HEK293 (cell line): ENCODE results near the gene UPK1A.

ENCODE experiments used
- EGR2 ChIP-seq: fragments of 450-650 bp; formaldehyde crosslinking; IDR thresholded peaks from 2 replicates; pipeline ENCODE4 v1.5.1; 2016; ENCODE audit warnings: low read depth, missing biosample characterization, missing genetic modification characterization
- KLF7 ChIP-seq: fragments of 450-650 bp; formaldehyde crosslinking; IDR thresholded peaks from 2 replicates; pipeline ENCODE4 v1.5.1; 2016; ENCODE audit warnings: missing biosample characterization, missing genetic modification characterization, borderline replicate concordance
- RBAK ChIP-seq: fragments of 450-650 bp; formaldehyde crosslinking; IDR thresholded peaks from 2 replicates; pipeline ENCODE4 v1.5.1; 2016; ENCODE audit warnings: missing biosample characterization, missing genetic modification characterization
- SETDB1 ChIP-seq: IDR thresholded peaks from one replicate; pipeline ENCODE4 v1.6.1; 2017; ENCODE audit warnings: mild to moderate bottlenecking, low read length, moderate library complexity, mixed read lengths; ENCODE audit not compliant: insufficient read length
- SP7 ChIP-seq: fragments of 450-650 bp; formaldehyde crosslinking; IDR thresholded peaks from 2 replicates; pipeline ENCODE4 v1.5.1; 2016; ENCODE audit warnings: missing biosample characterization, missing genetic modification characterization
- ZBTB1 ChIP-seq: fragments of 450-650 bp; formaldehyde crosslinking; IDR thresholded peaks from 2 replicates; pipeline ENCODE4 v1.5.1; 2016; ENCODE audit warnings: missing biosample characterization, missing genetic modification characterization
- ZBTB21 ChIP-seq: fragments of 450-650 bp; formaldehyde crosslinking; IDR thresholded peaks from 2 replicates; pipeline ENCODE4 v1.5.1; 2017; ENCODE audit warnings: missing biosample characterization, missing genetic modification characterization
- ZFP3 ChIP-seq: fragments of 450-650 bp; formaldehyde crosslinking; IDR thresholded peaks from 2 replicates; pipeline ENCODE4 v1.5.1; 2016; ENCODE audit warnings: low read depth, missing biosample characterization, missing genetic modification characterization
- ZNF10 ChIP-seq: fragments of 450-650 bp; formaldehyde crosslinking; IDR thresholded peaks from 2 replicates; pipeline ENCODE4 v1.5.1; 2017; ENCODE audit warnings: missing biosample characterization, missing genetic modification characterization
- ZNF133 ChIP-seq: fragments of 450-650 bp; formaldehyde crosslinking; IDR thresholded peaks from 2 replicates; pipeline ENCODE4 v1.5.1; 2016; ENCODE audit warnings: missing biosample characterization, missing genetic modification characterization
- ZNF155 ChIP-seq: fragments of 450-650 bp; formaldehyde crosslinking; IDR thresholded peaks from 2 replicates; pipeline ENCODE4 v1.5.1; 2016; ENCODE audit warnings: missing biosample characterization, missing genetic modification characterization
- ZNF169 ChIP-seq: fragments of 450-650 bp; formaldehyde crosslinking; IDR thresholded peaks from 2 replicates; pipeline ENCODE4 v1.5.1; 2016; ENCODE audit warnings: missing biosample characterization, missing genetic modification characterization
- ZNF174 ChIP-seq: fragments of 450-650 bp; formaldehyde crosslinking; IDR thresholded peaks from 2 replicates; pipeline ENCODE4 v1.5.0; 2017; ENCODE audit warnings: missing biosample characterization, mild to moderate bottlenecking, missing genetic modification characterization
- ZNF2 ChIP-seq: fragments of 450-650 bp; formaldehyde crosslinking; IDR thresholded peaks from 2 replicates; pipeline ENCODE4 v1.5.1; 2016; ENCODE audit warnings: missing biosample characterization, missing genetic modification characterization
- ZNF211 ChIP-seq: fragments of 450-650 bp; formaldehyde crosslinking; IDR thresholded peaks from 2 replicates; pipeline ENCODE4 v1.5.1; 2016; ENCODE audit warnings: low read depth, missing biosample characterization, missing genetic modification characterization
- ZNF223 ChIP-seq: fragments of 450-650 bp; formaldehyde crosslinking; IDR thresholded peaks from 2 replicates; pipeline ENCODE4 v1.5.1; 2016; ENCODE audit warnings: missing biosample characterization, missing genetic modification characterization
- ZNF24 ChIP-seq: fragments of 450-650 bp; formaldehyde crosslinking; IDR thresholded peaks from 2 replicates; pipeline ENCODE4 v1.5.1; 2016; ENCODE audit warnings: missing biosample characterization, missing genetic modification characterization
- ZNF350 ChIP-seq: fragments of 450-650 bp; formaldehyde crosslinking; IDR thresholded peaks from 2 replicates; pipeline ENCODE4 v1.5.0; 2017; ENCODE audit warnings: missing biosample characterization, mild to moderate bottlenecking, missing genetic modification characterization
- ZNF37A ChIP-seq: fragments of 450-650 bp; IDR thresholded peaks from 2 replicates; pipeline ENCODE4 v1.5.1; 2018; ENCODE audit warnings: missing biosample characterization, missing genetic modification characterization
- ZNF423 ChIP-seq: fragments of 450-650 bp; formaldehyde crosslinking; IDR thresholded peaks from 2 replicates; pipeline ENCODE4 v1.5.1; 2016; ENCODE audit warnings: missing biosample characterization, missing genetic modification characterization
- ZNF426 ChIP-seq: fragments of 450-650 bp; formaldehyde crosslinking; IDR thresholded peaks from 2 replicates; pipeline ENCODE4 v1.5.1; 2017; ENCODE audit warnings: missing biosample characterization, missing genetic modification characterization, mild to moderate bottlenecking, inconsistent platforms, moderate library complexity
- ZNF433 ChIP-seq: fragments of 450-650 bp; formaldehyde crosslinking; IDR thresholded peaks from 2 replicates; pipeline ENCODE4 v1.5.1; 2016; ENCODE audit warnings: missing biosample characterization, missing genetic modification characterization, low read depth
- ZNF510 ChIP-seq: fragments of 450-650 bp; formaldehyde crosslinking; IDR thresholded peaks from 2 replicates; pipeline ENCODE4 v1.5.1; 2018; ENCODE audit warnings: mild to moderate bottlenecking, missing genetic modification characterization, missing biosample characterization; ENCODE audit not compliant: insufficient replicate concordance
- ZNF529 ChIP-seq: fragments of 450-650 bp; formaldehyde crosslinking; IDR thresholded peaks from 2 replicates; pipeline ENCODE4 v1.5.1; 2017; ENCODE audit warnings: missing genetic modification characterization, missing biosample characterization; ENCODE audit not compliant: insufficient replicate concordance
- ZNF530 ChIP-seq: fragments of 450-650 bp; formaldehyde crosslinking; IDR thresholded peaks from 2 replicates; pipeline ENCODE4 v1.5.1; 2016; ENCODE audit warnings: low read depth, missing biosample characterization, missing genetic modification characterization
- ZNF544 ChIP-seq: fragments of 450-650 bp; formaldehyde crosslinking; IDR thresholded peaks from 2 replicates; pipeline ENCODE4 v1.5.0; 2017; ENCODE audit warnings: missing biosample characterization, missing genetic modification characterization
- ZNF596 ChIP-seq: fragments of 450-650 bp; IDR thresholded peaks from 2 replicates; pipeline ENCODE4 v1.5.0; 2018; ENCODE audit warnings: missing biosample characterization, mild to moderate bottlenecking, missing genetic modification characterization, moderate library complexity
- ZNF600 ChIP-seq: fragments of 450-650 bp; formaldehyde crosslinking; IDR thresholded peaks from 2 replicates; pipeline ENCODE4 v1.5.1; 2016; ENCODE audit warnings: missing biosample characterization, missing genetic modification characterization
- ZNF624 ChIP-seq: fragments of 450-650 bp; formaldehyde crosslinking; IDR thresholded peaks from 2 replicates; pipeline ENCODE4 v1.5.1; 2017; ENCODE audit warnings: missing biosample characterization, missing genetic modification characterization
- ZNF660 ChIP-seq: fragments of 450-650 bp; IDR thresholded peaks from 2 replicates; pipeline ENCODE4 v1.5.1; 2018; ENCODE audit warnings: missing biosample characterization, mild to moderate bottlenecking, missing genetic modification characterization
- ZNF670 ChIP-seq: fragments of 450-650 bp; formaldehyde crosslinking; IDR thresholded peaks from 2 replicates; pipeline ENCODE4 v1.5.1; 2016; ENCODE audit warnings: missing biosample characterization, missing genetic modification characterization, low read depth
- ZNF677 ChIP-seq: fragments of 450-650 bp; IDR thresholded peaks from 2 replicates; pipeline ENCODE4 v1.5.0; 2018; ENCODE audit warnings: missing biosample characterization, mild to moderate bottlenecking, missing genetic modification characterization, moderate library complexity
- ZNF747 ChIP-seq: fragments of 450-650 bp; formaldehyde crosslinking; IDR thresholded peaks from 2 replicates; pipeline ENCODE4 v1.5.1; 2016; ENCODE audit warnings: missing biosample characterization, missing genetic modification characterization
- ZNF791 ChIP-seq: fragments of 450-650 bp; formaldehyde crosslinking; IDR thresholded peaks from 2 replicates; pipeline ENCODE4 v1.5.1; 2016; ENCODE audit warnings: missing biosample characterization, missing genetic modification characterization
- ZNF837 ChIP-seq: fragments of 450-650 bp; formaldehyde crosslinking; IDR thresholded peaks from 2 replicates; pipeline ENCODE4 v1.5.1; 2016; ENCODE audit warnings: missing biosample characterization, missing genetic modification characterization
- ZSCAN23 ChIP-seq: fragments of 450-650 bp; formaldehyde crosslinking; IDR thresholded peaks from 2 replicates; pipeline ENCODE4 v1.5.1; 2016; ENCODE audit warnings: missing biosample characterization, missing genetic modification characterization
- TF ChIP-seq, protein P1 (sequence below): fragments of 450-650 bp; formaldehyde crosslinking; IDR thresholded peaks from 2 replicates; pipeline ENCODE4 v1.5.0; 2017; ENCODE audit warnings: missing biosample characterization, missing genetic modification characterization, borderline replicate concordance
- TF ChIP-seq, protein P2 (sequence below): fragments of 450-650 bp; formaldehyde crosslinking; IDR thresholded peaks from 2 replicates; pipeline ENCODE4 v1.5.1; 2016; ENCODE audit warnings: missing biosample characterization, missing genetic modification characterization

Gene UPK1A

DNA sequence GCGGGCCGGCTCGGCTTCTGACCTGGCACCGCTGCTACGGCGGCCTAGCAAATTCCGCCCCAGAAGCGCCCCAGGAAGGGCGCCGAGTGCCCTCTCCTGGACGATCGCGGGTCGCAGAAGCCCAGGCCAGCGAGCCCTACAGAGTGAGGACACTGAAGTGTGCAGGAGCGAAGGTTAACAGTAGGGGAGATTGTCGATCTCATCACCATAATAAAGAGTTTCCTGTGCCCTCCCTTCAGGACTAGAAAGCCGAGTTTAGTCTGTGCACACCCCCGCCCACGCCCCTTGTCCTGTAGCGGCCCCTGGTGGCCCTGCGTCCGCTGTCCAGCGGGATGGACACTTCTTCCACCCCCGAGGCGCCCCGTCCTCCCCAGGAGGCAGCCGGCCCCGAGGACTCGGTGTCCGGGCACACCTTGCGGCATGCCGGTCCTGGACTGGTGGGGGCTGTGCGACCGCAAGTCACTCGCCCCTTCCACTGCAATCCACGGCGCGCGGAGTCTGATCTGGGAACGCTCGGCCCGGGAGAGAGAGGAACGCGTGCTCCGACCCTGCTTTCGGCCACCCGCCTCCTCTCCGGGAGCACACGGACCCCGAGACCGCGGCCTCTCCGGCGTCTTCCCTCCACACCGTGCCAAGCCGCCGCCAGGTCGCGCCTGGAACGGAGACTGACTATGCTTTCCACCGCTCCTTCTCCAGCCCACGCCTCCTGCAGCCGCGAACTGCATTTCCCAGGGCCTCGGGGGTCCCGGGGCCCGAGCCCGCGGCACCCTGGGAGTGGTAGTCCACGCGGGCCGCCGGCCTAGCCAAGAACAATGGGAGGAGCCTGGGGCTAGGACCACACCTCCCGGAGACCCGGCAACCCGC, 50.7 kb downstream of the UPK1A start (continued):
- TF ChIP-seq ZNF223 (tag by site-specific recombination) (0 out of 2 replicates have a peak, but pooled peaks have one; percentile 73), ZNF24 (tag by site-specific recombination) (peak; percentile 86), ZNF174 (tag by site-specific recombination) (no peak), SP7 (tag by site-specific recombination) (peak; percentile 92), ZNF544 (tag by site-specific recombination) (no peak), ZBTB1 (tag by site-specific recombination) (no peak; the same call in none of the 2 replicates), ZNF426 (tag by site-specific recombination) (no peak), ZNF529 (no peak), RBAK (tag by site-specific recombination) (no peak), ZNF660 (tag by site-specific recombination) (peak; percentile 82), ZNF423 (tag by site-specific recombination) (peak; percentile 82), ZNF2 (peak; percentile 98), ZNF624 (no peak), ZSCAN23 (no peak; the same call in 1 of the 2 replicates), ZNF530 (tag by site-specific recombination) (no peak), ZBTB21 (tag by site-specific recombination) (peak; percentile 80; the same call in 1 of the 2 replicates), ZNF10 (tag by site-specific recombination) (0 out of 2 replicates have a peak, but pooled peaks have one; percentile 32), EGR2 (tag by site-specific recombination) (peak; percentile 93), ZNF677 (tag by site-specific recombination) (0 out of 2 replicates have a peak, but pooled peaks have one; percentile 2), ZNF791 (tag by site-specific recombination) (no peak), ZNF510 (tag by site-specific recombination) (no peak), ZNF600 (tag by site-specific recombination) (peak; percentile 92; the same call in 1 of the 2 replicates), ZNF596 (0 out of 2 replicates have a peak, but pooled peaks have one; percentile 17), ZNF350 (no peak), SETDB1 (no peak), ZNF837 (tag by site-specific recombination) (no peak), ZNF169 (tag by site-specific recombination) (no peak), ZNF211 (no peak; the same call in 1 of the 2 replicates), ZNF155 (tag by site-specific recombination) (no peak), ZNF433 (tag by site-specific recombination) (no peak), ZFP3 (tag by site-specific recombination) (no peak), ZNF747 (tag by site-specific recombination) (no peak), ZNF670 (tag by site-specific recombination) (no peak), KLF7 (tag by site-specific recombination) (peak; percentile 88), ZNF37A (tag by site-specific recombination) (no peak), ZNF133 (tag by site-specific recombination) (0 out of 2 replicates have a peak, but pooled peaks have one; percentile 55)
- TF ChIP-seq, protein P1, sequence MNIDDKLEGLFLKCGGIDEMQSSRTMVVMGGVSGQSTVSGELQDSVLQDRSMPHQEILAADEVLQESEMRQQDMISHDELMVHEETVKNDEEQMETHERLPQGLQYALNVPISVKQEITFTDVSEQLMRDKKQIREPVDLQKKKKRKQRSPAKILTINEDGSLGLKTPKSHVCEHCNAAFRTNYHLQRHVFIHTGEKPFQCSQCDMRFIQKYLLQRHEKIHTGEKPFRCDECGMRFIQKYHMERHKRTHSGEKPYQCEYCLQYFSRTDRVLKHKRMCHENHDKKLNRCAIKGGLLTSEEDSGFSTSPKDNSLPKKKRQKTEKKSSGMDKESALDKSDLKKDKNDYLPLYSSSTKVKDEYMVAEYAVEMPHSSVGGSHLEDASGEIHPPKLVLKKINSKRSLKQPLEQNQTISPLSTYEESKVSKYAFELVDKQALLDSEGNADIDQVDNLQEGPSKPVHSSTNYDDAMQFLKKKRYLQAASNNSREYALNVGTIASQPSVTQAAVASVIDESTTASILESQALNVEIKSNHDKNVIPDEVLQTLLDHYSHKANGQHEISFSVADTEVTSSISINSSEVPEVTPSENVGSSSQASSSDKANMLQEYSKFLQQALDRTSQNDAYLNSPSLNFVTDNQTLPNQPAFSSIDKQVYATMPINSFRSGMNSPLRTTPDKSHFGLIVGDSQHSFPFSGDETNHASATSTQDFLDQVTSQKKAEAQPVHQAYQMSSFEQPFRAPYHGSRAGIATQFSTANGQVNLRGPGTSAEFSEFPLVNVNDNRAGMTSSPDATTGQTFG, result peak; percentile 40; the same call in 1 of the 2 replicates
- TF ChIP-seq, protein P2, sequence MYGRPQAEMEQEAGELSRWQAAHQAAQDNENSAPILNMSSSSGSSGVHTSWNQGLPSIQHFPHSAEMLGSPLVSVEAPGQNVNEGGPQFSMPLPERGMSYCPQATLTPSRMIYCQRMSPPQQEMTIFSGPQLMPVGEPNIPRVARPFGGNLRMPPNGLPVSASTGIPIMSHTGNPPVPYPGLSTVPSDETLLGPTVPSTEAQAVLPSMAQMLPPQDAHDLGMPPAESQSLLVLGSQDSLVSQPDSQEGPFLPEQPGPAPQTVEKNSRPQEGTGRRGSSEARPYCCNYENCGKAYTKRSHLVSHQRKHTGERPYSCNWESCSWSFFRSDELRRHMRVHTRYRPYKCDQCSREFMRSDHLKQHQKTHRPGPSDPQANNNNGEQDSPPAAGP, result peak; percentile 96
